Ishikawa (cell line): ENCODE results near the gene C1orf141.

Source experiments
- CEBPB ChIP-seq: IDR thresholded peaks from 2 replicates; pipeline ENCODE4 v1.6.1; 2012
- EP300 ChIP-seq: IDR thresholded peaks from 2 replicates; pipeline ENCODE4 v1.6.1; 2012; ENCODE audit warnings: borderline replicate concordance
- FOXM1 ChIP-seq: IDR thresholded peaks from 2 replicates; pipeline ENCODE4 v1.6.1; 2012; ENCODE audit warnings: low read depth, borderline replicate concordance
- TAF1 ChIP-seq: IDR thresholded peaks from 2 replicates; pipeline ENCODE4 v1.6.1; 2012; ENCODE audit warnings: low read depth, mild to moderate bottlenecking
- TF ChIP-seq, protein P1 (sequence below): IDR thresholded peaks from 2 replicates; pipeline ENCODE4 v1.6.1; 2012; ENCODE audit warnings: low read depth, mild to moderate bottlenecking
- TF ChIP-seq, protein P2 (sequence below): IDR thresholded peaks from 2 replicates; pipeline ENCODE4 v1.6.1; 2012

DNA sequence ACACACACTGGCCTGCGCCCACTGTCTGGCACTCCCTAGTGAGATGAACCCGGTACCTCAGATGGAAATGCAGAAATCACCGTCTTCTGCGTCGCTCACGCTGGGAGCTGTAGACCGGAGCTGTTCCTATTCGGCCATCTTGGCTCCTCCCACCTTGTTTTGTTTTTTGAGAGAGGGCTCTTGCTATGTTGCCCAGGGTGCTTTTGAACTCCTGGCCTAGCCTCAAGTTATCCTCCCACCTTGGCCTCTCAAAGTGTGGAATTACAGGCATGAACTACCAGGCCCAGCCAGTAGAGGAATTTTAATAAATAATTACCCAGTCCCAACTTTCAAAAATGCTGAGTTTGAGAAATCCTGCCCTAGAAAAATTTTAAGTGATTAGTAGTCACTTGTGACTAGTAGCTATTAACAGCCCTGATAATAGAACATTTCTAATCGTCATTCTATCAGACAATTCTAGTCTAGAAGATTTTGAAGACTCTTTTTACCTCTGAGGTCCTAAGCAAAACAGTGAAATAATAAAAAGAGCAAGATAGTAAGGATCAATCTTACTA, 49.9 kb downstream of the C1orf141 start:
- TF ChIP-seq TAF1, result no peak
- TF ChIP-seq FOXM1, result no peak
- TF ChIP-seq CEBPB, result no peak
- TF ChIP-seq, protein P1, sequence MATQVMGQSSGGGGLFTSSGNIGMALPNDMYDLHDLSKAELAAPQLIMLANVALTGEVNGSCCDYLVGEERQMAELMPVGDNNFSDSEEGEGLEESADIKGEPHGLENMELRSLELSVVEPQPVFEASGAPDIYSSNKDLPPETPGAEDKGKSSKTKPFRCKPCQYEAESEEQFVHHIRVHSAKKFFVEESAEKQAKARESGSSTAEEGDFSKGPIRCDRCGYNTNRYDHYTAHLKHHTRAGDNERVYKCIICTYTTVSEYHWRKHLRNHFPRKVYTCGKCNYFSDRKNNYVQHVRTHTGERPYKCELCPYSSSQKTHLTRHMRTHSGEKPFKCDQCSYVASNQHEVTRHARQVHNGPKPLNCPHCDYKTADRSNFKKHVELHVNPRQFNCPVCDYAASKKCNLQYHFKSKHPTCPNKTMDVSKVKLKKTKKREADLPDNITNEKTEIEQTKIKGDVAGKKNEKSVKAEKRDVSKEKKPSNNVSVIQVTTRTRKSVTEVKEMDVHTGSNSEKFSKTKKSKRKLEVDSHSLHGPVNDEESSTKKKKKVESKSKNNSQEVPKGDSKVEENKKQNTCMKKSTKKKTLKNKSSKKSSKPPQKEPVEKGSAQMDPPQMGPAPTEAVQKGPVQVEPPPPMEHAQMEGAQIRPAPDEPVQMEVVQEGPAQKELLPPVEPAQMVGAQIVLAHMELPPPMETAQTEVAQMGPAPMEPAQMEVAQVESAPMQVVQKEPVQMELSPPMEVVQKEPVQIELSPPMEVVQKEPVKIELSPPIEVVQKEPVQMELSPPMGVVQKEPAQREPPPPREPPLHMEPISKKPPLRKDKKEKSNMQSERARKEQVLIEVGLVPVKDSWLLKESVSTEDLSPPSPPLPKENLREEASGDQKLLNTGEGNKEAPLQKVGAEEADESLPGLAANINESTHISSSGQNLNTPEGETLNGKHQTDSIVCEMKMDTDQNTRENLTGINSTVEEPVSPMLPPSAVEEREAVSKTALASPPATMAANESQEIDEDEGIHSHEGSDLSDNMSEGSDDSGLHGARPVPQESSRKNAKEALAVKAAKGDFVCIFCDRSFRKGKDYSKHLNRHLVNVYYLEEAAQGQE, result no peak
- TF ChIP-seq EP300, result no peak
- TF ChIP-seq, protein P2, sequence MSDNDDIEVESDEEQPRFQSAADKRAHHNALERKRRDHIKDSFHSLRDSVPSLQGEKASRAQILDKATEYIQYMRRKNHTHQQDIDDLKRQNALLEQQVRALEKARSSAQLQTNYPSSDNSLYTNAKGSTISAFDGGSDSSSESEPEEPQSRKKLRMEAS, result no peak
